ENCODE results near the gene BCL2.

- no peak for TF ChIP-seq REST (IDR thresholded peaks at IDR 0.05; ENCODE audit: low read depth)
- TF ChIP-seq MAX (IDR thresholded peaks at IDR 0.05) = no peak
- no peak for TF ChIP-seq CEBPB (IDR thresholded peaks at IDR 0.05)
- no peak for TF ChIP-seq FOXM1 (IDR thresholded peaks at IDR 0.05; ENCODE audit: borderline replicate concordance, low read depth)
- no peak for TF ChIP-seq YY1 (IDR thresholded peaks at IDR 0.05; ENCODE audit: low read depth)
- TF ChIP-seq EP300 (IDR thresholded peaks at IDR 0.05; ENCODE audit: borderline replicate concordance) = no peak
Observed at GRCh38 chr18:63087421-63088230, 231.9 kb downstream of the BCL2 start.

All from Ishikawa (cell line).